ENCODE measurements around the gene SDSL.

Gene SDSL

GRCh38 chr12:113422030-113422885, at the start of gene SDSL:
Gene SDSL, plus strand, starts transcription at chr12:113422380. Its CDS starts 5,603 bp downstream, at chr12:113427983.
- POLR2A ChIA-PET, result interaction anchor here (0.6 to 1.3 kb wide), 11 partner anchors 8 to 237 kb away, joined by 3 to 4 read pairs (median 3); partner anchors contain the start of genes DDX54, PLBD2, SDS and SLC8B1
- peak; percentile 46 for DNase-seq (ENCODE audit: extremely low spot score)
- TF ChIP-seq FOXK2 (IDR thresholded peaks at IDR 0.05) (no peak), CTBP1 (IDR thresholded peaks at IDR 0.05; ENCODE audit: borderline replicate concordance) (no peak), HDGF (IDR thresholded peaks at IDR 0.05; ENCODE audit: borderline replicate concordance) (no peak), SP1 (IDR thresholded peaks at IDR 0.05) (no peak), ELF4 (IDR thresholded peaks at IDR 0.05) (no peak), FOXM1 (IDR thresholded peaks at IDR 0.05; ENCODE audit: borderline replicate concordance) (no peak), ZNF384 (IDR thresholded peaks at IDR 0.05) (no peak), LEF1 (IDR thresholded peaks at IDR 0.05; ENCODE audit: borderline replicate concordance) (no peak), NFRKB (IDR thresholded peaks at IDR 0.05) (no peak), L3MBTL2 (conservative IDR thresholded peaks at IDR 0.05) (no peak), FOXA1 (IDR thresholded peaks at IDR 0.05) (no peak), ARNT (IDR thresholded peaks at IDR 0.05) (no peak), SUZ12 (IDR thresholded peaks at IDR 0.05) (no peak), TARDBP (IDR thresholded peaks at IDR 0.05) (no peak), PKNOX1 (IDR thresholded peaks at IDR 0.05) (no peak), BHLHE40 (IDR thresholded peaks at IDR 0.05; ENCODE audit: borderline replicate concordance) (no peak)
- CTCF ChIA-PET, result no interaction called here

- TF ChIP-seq FOXK2 (IDR thresholded peaks at IDR 0.05), result no peak
- TF ChIP-seq CTBP1 (IDR thresholded peaks at IDR 0.05; ENCODE audit: borderline replicate concordance), result no peak
- no peak for TF ChIP-seq BHLHE40 (IDR thresholded peaks at IDR 0.05; ENCODE audit: borderline replicate concordance)
- no peak for TF ChIP-seq SUZ12 (IDR thresholded peaks at IDR 0.05)
- no peak for TF ChIP-seq SP1 (IDR thresholded peaks at IDR 0.05)
- no peak for TF ChIP-seq PKNOX1 (IDR thresholded peaks at IDR 0.05)
- TF ChIP-seq ARNT (IDR thresholded peaks at IDR 0.05), result no peak
- no peak for TF ChIP-seq ZNF384 (IDR thresholded peaks at IDR 0.05)
- no peak for TF ChIP-seq HDGF (IDR thresholded peaks at IDR 0.05; ENCODE audit: borderline replicate concordance)
- TF ChIP-seq TARDBP (IDR thresholded peaks at IDR 0.05), result no peak
- TF ChIP-seq LEF1 (IDR thresholded peaks at IDR 0.05; ENCODE audit: borderline replicate concordance), result no peak
- ChIA-PET POLR2A (no interaction called here), CTCF (no interaction called here)
- no peak for DNase-seq (ENCODE audit: extremely low spot score)
Measured at GRCh38 chr12:113373440-113373839, 48.7 kb upstream of the SDSL start.

GRCh38 chr12:113373969-113374368, 48.2 kb upstream of the SDSL start:
- CTCF ChIA-PET, result no interaction called here

GRCh38 chr12:113374823-113375428, 47.3 kb upstream of the SDSL start:
- POLR2A ChIA-PET, result no interaction called here
- TF ChIP-seq SUZ12 (IDR thresholded peaks at IDR 0.05), result no peak
- TF ChIP-seq LEF1 (IDR thresholded peaks at IDR 0.05; ENCODE audit: borderline replicate concordance), result no peak
- TF ChIP-seq BHLHE40 (IDR thresholded peaks at IDR 0.05; ENCODE audit: borderline replicate concordance), result no peak
- no peak for TF ChIP-seq HDGF (IDR thresholded peaks at IDR 0.05; ENCODE audit: borderline replicate concordance)
- no peak for TF ChIP-seq CTBP1 (IDR thresholded peaks at IDR 0.05; ENCODE audit: borderline replicate concordance)
- TF ChIP-seq NFRKB (IDR thresholded peaks at IDR 0.05), result no peak
- no peak for TF ChIP-seq FOXK2 (IDR thresholded peaks at IDR 0.05)
- no peak for TF ChIP-seq PKNOX1 (IDR thresholded peaks at IDR 0.05)
- TF ChIP-seq L3MBTL2 (conservative IDR thresholded peaks at IDR 0.05), result no peak
- no peak for TF ChIP-seq TARDBP (IDR thresholded peaks at IDR 0.05)
- no peak for TF ChIP-seq SP1 (IDR thresholded peaks at IDR 0.05)
- no peak for TF ChIP-seq FOXA1 (IDR thresholded peaks at IDR 0.05)
- TF ChIP-seq ARNT (IDR thresholded peaks at IDR 0.05), result no peak
- TF ChIP-seq ZNF384 (IDR thresholded peaks at IDR 0.05), result no peak
- TF ChIP-seq FOXM1 (IDR thresholded peaks at IDR 0.05; ENCODE audit: borderline replicate concordance), result no peak
- TF ChIP-seq ELF4 (IDR thresholded peaks at IDR 0.05), result no peak
- DNase-seq (ENCODE audit: extremely low spot score), result no peak
- CTCF ChIA-PET, result interaction anchor here (0.7 kb wide), 1 partner anchor 1562 kb away, joined by 3 read pairs; no protein-coding TSS in a partner anchor

More at GRCh38 chr12:113373969-113374368, 48.2 kb upstream of the SDSL start:
- POLR2A ChIA-PET, result no interaction called here
- TF ChIP-seq TARDBP (IDR thresholded peaks at IDR 0.05), result no peak
- no peak for TF ChIP-seq FOXA1 (IDR thresholded peaks at IDR 0.05)
- no peak for TF ChIP-seq L3MBTL2 (conservative IDR thresholded peaks at IDR 0.05)
- no peak for TF ChIP-seq SUZ12 (IDR thresholded peaks at IDR 0.05)
- no peak for TF ChIP-seq LEF1 (IDR thresholded peaks at IDR 0.05; ENCODE audit: borderline replicate concordance)
- no peak for TF ChIP-seq FOXK2 (IDR thresholded peaks at IDR 0.05)
- TF ChIP-seq NFRKB (IDR thresholded peaks at IDR 0.05), result no peak
- no peak for TF ChIP-seq SP1 (IDR thresholded peaks at IDR 0.05)
- no peak for TF ChIP-seq PKNOX1 (IDR thresholded peaks at IDR 0.05)
- TF ChIP-seq ARNT (IDR thresholded peaks at IDR 0.05), result no peak
- no peak for TF ChIP-seq CTBP1 (IDR thresholded peaks at IDR 0.05; ENCODE audit: borderline replicate concordance)
- no peak for TF ChIP-seq ELF4 (IDR thresholded peaks at IDR 0.05)
- no peak for TF ChIP-seq FOXM1 (IDR thresholded peaks at IDR 0.05; ENCODE audit: borderline replicate concordance)
- no peak for DNase-seq (ENCODE audit: extremely low spot score)

- ChIA-PET CTCF (no interaction called here), POLR2A (no interaction called here)
- no peak for TF ChIP-seq L3MBTL2 (conservative IDR thresholded peaks at IDR 0.05)
- no peak for TF ChIP-seq FOXK2 (IDR thresholded peaks at IDR 0.05)
- no peak for TF ChIP-seq FOXM1 (IDR thresholded peaks at IDR 0.05; ENCODE audit: borderline replicate concordance)
- TF ChIP-seq BHLHE40 (IDR thresholded peaks at IDR 0.05; ENCODE audit: borderline replicate concordance), result no peak
- no peak for TF ChIP-seq PKNOX1 (IDR thresholded peaks at IDR 0.05)
- no peak for DNase-seq (ENCODE audit: extremely low spot score)
Measured at GRCh38 chr12:113378291-113378690, 43.9 kb upstream of the SDSL start.

Data from HEK293T (cell line).